Caki2 (cell line): Measurements from ENCODE around the gene CACNA1G. TPM values are rescaled to one million over a fixed set of nuclear protein-coding genes. Genes with fewer than 3 reads are reported as not detected.

ENCODE experiments used
- DNase-seq: peaks from one replicate; pipeline ENCODE4 v3.0.0-alpha.2; 2015; ENCODE audit warnings: low read depth
- in situ Hi-C: cut with HindIII; loops from 2 replicates; pipeline ENCODE4 v1.10.0; 2016; ENCODE audit warnings: low sequenced_read_pairs, low pct_unique_long_range_greater_than_20kb, mixed read lengths
- total RNA-seq: library from RNA; depleted of rRNA; stranded (reverse); fragments of >200 nt; shearing (Covaris generic); gene quantifications from 2 replicates; pipeline ENCODE4 v1.2.3, GENCODE V29; 2014; ENCODE audit warnings: low replicate concordance

CACNA1G gene
- total RNA-seq, 1 experiment from 2014 or later: 3.3 TPM

GRCh38 chr17:50559674-50560184 lies 786 bp upstream of the CACNA1G start:
- peak; percentile 60 for DNase-seq
- in situ Hi-C loops: no loop called here

- in situ Hi-C loops: no loop called here
- no peak for DNase-seq
Measured at GRCh38 chr17:50560931-50561745, 623 bp downstream of the CACNA1G start.

GRCh38 chr17:50561746-50562141 lies 1.2 kb downstream of the CACNA1G start:
- in situ Hi-C loops: no loop called here
- no peak for DNase-seq

GRCh38 chr17:50562242-50563091 lies 2.0 kb downstream of the CACNA1G start:
- in situ Hi-C loops: no loop called here

GRCh38 chr17:50563092-50563511 lies 2.6 kb downstream of the CACNA1G start:
- no peak for DNase-seq
- in situ Hi-C loops: no loop called here

More at GRCh38 chr17:50562242-50563091, 2.0 kb downstream of the CACNA1G start:
- DNase-seq: no peak

GRCh38 chr17:50564916-50565315 lies 4.4 kb downstream of the CACNA1G start:
- in situ Hi-C loops: no loop called here
- DNase-seq: no peak

- in situ Hi-C loops: no loop called here
Measured at GRCh38 chr17:50565402-50566350, 5.2 kb downstream of the CACNA1G start.

GRCh38 chr17:50566886-50567285 lies 6.4 kb downstream of the CACNA1G start:
- in situ Hi-C loops: no loop called here
- no peak for DNase-seq

More at GRCh38 chr17:50565402-50566350, 5.2 kb downstream of the CACNA1G start:
- peak; percentile 59 for DNase-seq

- in situ Hi-C loops: no loop called here
- no peak for DNase-seq
Measured at GRCh38 chr17:50568659-50569058, 8.1 kb downstream of the CACNA1G start.

- in situ Hi-C loops: no loop called here
- DNase-seq: no peak
Measured at GRCh38 chr17:50569592-50569991, 9.1 kb downstream of the CACNA1G start.

- in situ Hi-C loops: no loop called here
- no peak for DNase-seq
Measured at GRCh38 chr17:50570032-50570431, 9.5 kb downstream of the CACNA1G start.

GRCh38 chr17:50570528-50570927 lies 10.0 kb downstream of the CACNA1G start:
- in situ Hi-C loops: no loop called here
- DNase-seq: no peak

- in situ Hi-C loops: no loop called here
- no peak for DNase-seq
Measured at GRCh38 chr17:50571681-50572080, 11.2 kb downstream of the CACNA1G start.

GRCh38 chr17:50572541-50572940 lies 12.0 kb downstream of the CACNA1G start:
- DNase-seq: no peak
- in situ Hi-C loops: no loop called here

- no peak for DNase-seq
- in situ Hi-C loops: no loop called here
Measured at GRCh38 chr17:50573866-50574611, 13.5 kb downstream of the CACNA1G start.

GRCh38 chr17:50575581-50576210 lies 15.2 kb downstream of the CACNA1G start:
- no peak for DNase-seq
- in situ Hi-C loops: no loop called here

- in situ Hi-C loops: no loop called here
- no peak for DNase-seq
Measured at GRCh38 chr17:50576864-50577263, 16.3 kb downstream of the CACNA1G start.
